HepG2 (cell line): ENCODE results near the gene ARL9. TPM values are rescaled to one million over a fixed set of nuclear protein-coding genes. Genes with fewer than 3 reads are reported as not detected.

Experiments used
- ARNT2 ChIP-seq: sonication (generic); formaldehyde crosslinking; IDR thresholded peaks from 2 replicates; pipeline ENCODE4 v1.8.0; 2022; ENCODE audit warnings: mild to moderate bottlenecking, low read depth, missing genetic modification reagents, moderate library complexity
- DNMT1 ChIP-seq: sonication (generic); formaldehyde crosslinking; IDR thresholded peaks from 2 replicates; pipeline ENCODE4 v1.5.1; 2020; ENCODE audit warnings: mild to moderate bottlenecking, missing genetic modification reagents
- DZIP1 ChIP-seq: sonication (generic); formaldehyde crosslinking; IDR thresholded peaks from 2 replicates; pipeline ENCODE4 v1.5.0; 2020; ENCODE audit warnings: mild to moderate bottlenecking, missing genetic modification reagents
- FOXK1 ChIP-seq: sonication (generic); formaldehyde crosslinking; IDR thresholded peaks from 2 replicates; pipeline ENCODE4 v1.4.0; 2020; ENCODE audit warnings: low read depth, missing genetic modification reagents, borderline replicate concordance
- GLMP ChIP-seq: sonication (generic); formaldehyde crosslinking; IDR thresholded peaks from 2 replicates; pipeline ENCODE4 v1.9.0; 2021; ENCODE audit warnings: missing genetic modification reagents, mild to moderate bottlenecking, borderline replicate concordance
- HIVEP1 ChIP-seq: sonication (generic); formaldehyde crosslinking; IDR thresholded peaks from 2 replicates; pipeline ENCODE4 v1.4.0; 2020; ENCODE audit warnings: mild to moderate bottlenecking, missing genetic modification reagents
- MAX ChIP-seq: IDR thresholded peaks from 2 replicates; pipeline ENCODE4 v1.6.1; 2012; ENCODE audit warnings: inconsistent platforms
- SALL2 ChIP-seq: sonication (generic); formaldehyde crosslinking; IDR thresholded peaks from 2 replicates; pipeline ENCODE4 v1.8.1; 2023; ENCODE audit warnings: mild to moderate bottlenecking, missing genetic modification reagents, inconsistent platforms
- SRY ChIP-seq: sonication (generic); formaldehyde crosslinking; IDR thresholded peaks from 2 replicates; pipeline ENCODE4 v1.8.0; 2022; ENCODE audit warnings: mild to moderate bottlenecking, missing genetic modification reagents
- THYN1 ChIP-seq: sonication (generic); formaldehyde crosslinking; IDR thresholded peaks from 2 replicates; pipeline ENCODE4 v1.8.1; 2023; ENCODE audit warnings: low read depth, mild to moderate bottlenecking, moderate library complexity, missing genetic modification reagents, borderline replicate concordance
- U2AF1 ChIP-seq: fragments of 200-400 bp; formaldehyde crosslinking; optimal IDR thresholded peaks from 2 replicates; pipeline ENCODE3; 2017; ENCODE audit warnings: mild to moderate bottlenecking, low read depth, low read length
- YY1 ChIP-seq: IDR thresholded peaks from 2 replicates; pipeline ENCODE4 v1.6.1; 2011; ENCODE audit warnings: low read length, low read depth, moderate library complexity, mild to moderate bottlenecking; ENCODE audit not compliant: insufficient read depth, insufficient replicate concordance
- ZBTB20 ChIP-seq: sonication (generic); formaldehyde crosslinking; IDR thresholded peaks from 2 replicates; pipeline ENCODE4 v1.8.1; 2023; ENCODE audit warnings: missing genetic modification reagents, low read depth, mild to moderate bottlenecking, borderline replicate concordance
- ZBTB42 ChIP-seq: sonication (generic); formaldehyde crosslinking; IDR thresholded peaks from 2 replicates; pipeline ENCODE4 v1.5.0; 2020; ENCODE audit warnings: mild to moderate bottlenecking, missing genetic modification reagents
- ZHX1 ChIP-seq: sonication (generic); formaldehyde crosslinking; IDR thresholded peaks from 2 replicates; pipeline ENCODE4 v1.8.1; 2022; ENCODE audit warnings: low read depth, mild to moderate bottlenecking, missing genetic modification reagents
- ZNF160 ChIP-seq: sonication (generic); formaldehyde crosslinking; IDR thresholded peaks from 2 replicates; pipeline ENCODE4 v1.8.0; 2022; ENCODE audit warnings: mild to moderate bottlenecking, inconsistent platforms, missing genetic modification reagents
- ZSCAN29 ChIP-seq: sonication (generic); formaldehyde crosslinking; conservative IDR thresholded peaks from 2 replicates; pipeline ENCODE4 v1.4.0; 2020; ENCODE audit warnings: mild to moderate bottlenecking, missing genetic modification reagents
- polyA plus RNA-seq, 8 experiments: library from polyadenylated mRNA; depleted of rRNA in 3 of 8; stranded (reverse) in 7 of 8; unstranded in 1 of 8; fragments of >200 nt; fragmentation: Illumina TruSeq in 4 of 8; extraction: Trizol in 4 of 8; gene quantifications; 2 replicates each; pipeline versions ENCODE4 v1.2.1 to v1.2.3, GENCODE V29; 2011 to 2016; ENCODE audit warnings: low read depth in 4 of 8, missing spikeins in 1 of 8, mixed read lengths in 1 of 8; ENCODE audit not compliant: insufficient read depth in 1 of 8
- total RNA-seq, 5 experiments: library from RNA; depleted of rRNA; stranded (reverse); fragments of >200 nt; fragmentation: Illumina TruSeq; extraction: Trizol; gene quantifications; 2 replicates each; pipeline ENCODE4 v1.2.3, GENCODE V29; 2016; ENCODE audit warnings: low read depth in 1 of 5
- TF ChIP-seq, protein P1 (sequence below): sonication (generic); formaldehyde crosslinking; conservative IDR thresholded peaks from 2 replicates; pipeline ENCODE4 v1.4.0; 2020; ENCODE audit warnings: missing genetic modification reagents

The ARL9 gene
- total and polyA plus RNA-seq, 2 of the 13 experiments (the other 11 are each of a cell fraction or from before 2014, with no cell fraction given) = not detected

DNA sequence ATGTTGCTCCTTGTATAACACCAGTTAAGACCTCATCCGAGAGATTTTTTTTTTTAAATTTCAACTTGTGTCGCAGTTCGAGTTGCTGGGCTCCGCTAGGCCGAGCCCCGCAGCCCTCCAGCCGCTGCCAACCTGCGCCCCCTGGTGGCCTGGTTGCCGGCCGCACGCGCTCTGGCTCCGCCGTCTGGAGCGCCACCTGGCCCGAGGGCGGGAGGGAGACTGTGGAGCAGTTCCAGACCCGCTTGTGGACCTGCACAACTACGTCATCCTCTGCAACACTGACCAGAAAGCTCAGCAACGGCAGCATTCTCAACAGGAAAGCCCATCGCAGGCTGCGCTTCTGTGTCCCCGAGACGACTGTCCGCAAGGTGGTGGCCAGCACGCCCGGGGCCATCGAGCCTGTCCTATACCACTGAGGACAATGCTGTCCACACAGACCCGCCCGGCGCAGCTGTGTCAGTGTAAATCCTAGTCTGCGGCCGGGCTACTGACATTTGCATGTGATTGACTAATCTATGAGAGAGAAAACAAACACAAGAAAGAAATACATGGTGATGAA lies 39.1 kb downstream of the ARL9 start (continued):
- TF ChIP-seq ZHX1 = 0 out of 2 replicates have a peak, but pooled peaks have one; percentile 31
- peak; percentile 94 for TF ChIP-seq MAX
- TF ChIP-seq ARNT2 (CRISPR knock-in tag) = peak; percentile 76
- TF ChIP-seq ZSCAN29 = peak; percentile 78
- no peak for TF ChIP-seq GLMP (CRISPR knock-in tag)
- 0 out of 2 replicates have a peak, but pooled peaks have one; percentile 56 for TF ChIP-seq ZBTB42
- TF ChIP-seq SRY = peak; percentile 54; the same call in 1 of the 2 replicates
- peak; percentile 51; the same call in 1 of the 2 replicates for TF ChIP-seq ZBTB20 (CRISPR knock-in tag)
- TF ChIP-seq, protein P1, sequence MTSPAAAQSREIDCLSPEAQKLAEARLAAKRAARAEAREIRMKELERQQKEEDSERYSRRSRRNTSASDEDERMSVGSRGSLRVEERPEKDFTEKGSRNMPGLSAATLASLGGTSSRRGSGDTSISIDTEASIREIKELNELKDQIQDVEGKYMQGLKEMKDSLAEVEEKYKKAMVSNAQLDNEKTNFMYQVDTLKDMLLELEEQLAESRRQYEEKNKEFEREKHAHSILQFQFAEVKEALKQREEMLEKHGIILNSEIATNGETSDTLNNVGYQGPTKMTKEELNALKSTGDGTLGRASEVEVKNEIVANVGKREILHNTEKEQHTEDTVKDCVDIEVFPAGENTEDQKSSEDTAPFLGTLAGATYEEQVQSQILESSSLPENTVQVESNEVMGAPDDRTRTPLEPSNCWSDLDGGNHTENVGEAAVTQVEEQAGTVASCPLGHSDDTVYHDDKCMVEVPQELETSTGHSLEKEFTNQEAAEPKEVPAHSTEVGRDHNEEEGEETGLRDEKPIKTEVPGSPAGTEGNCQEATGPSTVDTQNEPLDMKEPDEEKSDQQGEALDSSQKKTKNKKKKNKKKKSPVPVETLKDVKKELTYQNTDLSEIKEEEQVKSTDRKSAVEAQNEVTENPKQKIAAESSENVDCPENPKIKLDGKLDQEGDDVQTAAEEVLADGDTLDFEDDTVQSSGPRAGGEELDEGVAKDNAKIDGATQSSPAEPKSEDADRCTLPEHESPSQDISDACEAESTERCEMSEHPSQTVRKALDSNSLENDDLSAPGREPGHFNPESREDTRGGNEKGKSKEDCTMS = no peak
- peak; percentile 80 for TF ChIP-seq YY1
- no peak for TF ChIP-seq U2AF1
- no peak for TF ChIP-seq THYN1
- TF ChIP-seq SALL2 = peak; percentile 70
- peak; percentile 47; the same call in 1 of the 2 replicates for TF ChIP-seq HIVEP1 (CRISPR knock-in tag)
- TF ChIP-seq FOXK1 (CRISPR knock-in tag) = peak; percentile 59; the same call in 1 of the 2 replicates
- peak; percentile 75 for TF ChIP-seq DNMT1 (CRISPR knock-in tag)
- TF ChIP-seq ZNF160 (CRISPR knock-in tag) = peak; percentile 86
- TF ChIP-seq DZIP1 (CRISPR knock-in tag) = no peak
